Progenitor cell of endocrine pancreas (in vitro differentiated cells): Measurements from ENCODE around the gene BAZ1B. TPM values are rescaled to one million over a fixed set of nuclear protein-coding genes. Genes with fewer than 3 reads are reported as not detected.

Source experiments
- DNase-seq: peaks from one replicate; pipeline ENCODE4 v3.0.0; 2021; ENCODE audit warnings: low spot score; ENCODE audit not compliant: unreplicated experiment
- H3K27ac Mint-ChIP-seq: 2 replicates; pipeline ENCODE4 v1.8.0; 2021; ENCODE audit warnings: mild to moderate bottlenecking, moderate library complexity, mixed read lengths
- H3K27me3 Mint-ChIP-seq: 2 replicates; pipeline ENCODE4 v1.8.0; 2021; ENCODE audit warnings: mixed read lengths
- H3K36me3 Mint-ChIP-seq: 2 replicates; pipeline ENCODE4 v1.8.0; 2022; ENCODE audit warnings: mixed read lengths; ENCODE audit not compliant: insufficient read depth
- H3K4me1 Mint-ChIP-seq: 2 replicates; pipeline ENCODE4 v1.8.0; 2021; ENCODE audit warnings: low read depth, mixed read lengths
- H3K4me3 Mint-ChIP-seq: 2 replicates; pipeline ENCODE4 v1.8.0; 2021; ENCODE audit warnings: low read depth, mild to moderate bottlenecking, moderate library complexity, mixed read lengths
- H3K9me3 Mint-ChIP-seq: 2 replicates; pipeline ENCODE4 v1.8.0; 2021; ENCODE audit warnings: low read depth, mixed read lengths
- CTCF ChIP-seq: fragments of 200-600 bp; sonication (generic); IDR thresholded peaks from one replicate; pipeline ENCODE4 v1.5.0; 2021; ENCODE audit warnings: antibody characterized with exemption, mild to moderate bottlenecking; ENCODE audit not compliant: unreplicated experiment
- total RNA-seq: library from RNA; stranded (reverse); gene quantifications from 2 replicates; pipeline ENCODE4 v1.2.1, GENCODE V29; 2021

Gene BAZ1B
- total RNA-seq, 1 donor from 2014 or later, result 92.1 TPM

- DNase-seq, result no peak
- Mint-ChIP-seq H3K9me3 (no peaks in the 10 kb centered on the region), H3K27me3 (peaks cover 3% of the 10 kb centered on the region), H3K27ac (no peak overlapping the region), H3K36me3 (no peaks in the 10 kb centered on the region), H3K4me3 (peak overlapping the region; percentile 40), H3K4me1 (peaks cover 1% of the 10 kb centered on the region)
- TF ChIP-seq CTCF, result no peak
These were observed 124.4 kb downstream of the BAZ1B start for GRCh38 chr7:73397521-73398281.

- Mint-ChIP-seq H3K36me3 (no peaks in the 10 kb centered on the region), H3K27ac (no peak overlapping the region), H3K4me1 (peaks cover 1% of the 10 kb centered on the region), H3K9me3 (no peaks in the 10 kb centered on the region), H3K4me3 (no peak overlapping the region), H3K27me3 (peaks cover 3% of the 10 kb centered on the region)
- no peak for TF ChIP-seq CTCF
- DNase-seq, result no peak
These were observed 126.3 kb downstream of the BAZ1B start for GRCh38 chr7:73395538-73396503.

- H3K36me3 Mint-ChIP-seq, result no peaks in the 10 kb centered on the region
- H3K27me3 Mint-ChIP-seq, result peaks cover 3% of the 10 kb centered on the region
- no peak overlapping the region for H3K4me3 Mint-ChIP-seq
- H3K27ac Mint-ChIP-seq, result no peak overlapping the region
- no peaks in the 10 kb centered on the region for H3K9me3 Mint-ChIP-seq
- no peak for TF ChIP-seq CTCF
- H3K4me1 Mint-ChIP-seq, result peaks cover 1% of the 10 kb centered on the region
- DNase-seq, result no peak
These were observed 127.7 kb downstream of the BAZ1B start for GRCh38 chr7:73394422-73394821.

GRCh38 chr7:73391396-73391795, 130.7 kb downstream of the BAZ1B start:
- Mint-ChIP-seq H3K4me1 (no peaks in the 10 kb centered on the region), H3K4me3 (no peak overlapping the region), H3K36me3 (no peaks in the 10 kb centered on the region), H3K27ac (no peak overlapping the region), H3K27me3 (no peaks in the 10 kb centered on the region), H3K9me3 (peaks cover 8% of the 10 kb centered on the region)
- DNase-seq, result no peak
- no peak for TF ChIP-seq CTCF

Other genes starting within 250 kb of the BAZ1B start
- gene NSUN5, start 213.5 kb downstream of the BAZ1B start, total RNA-seq, result 35.2 and 36.8 TPM in 2 replicates
- 10.9 and 11.2 TPM in 2 replicates for gene TRIM50, start 194.2 kb downstream of the BAZ1B start, total RNA-seq
- gene FKBP6, start 194.1 kb downstream of the BAZ1B start, total RNA-seq, result not detected in 2 replicates
- gene FZD9, start 88.5 kb downstream of the BAZ1B start, total RNA-seq, result 1.6 and 1.8 TPM in 2 replicates
- gene BCL7B, start 35.4 kb upstream of the BAZ1B start, total RNA-seq, result 37.8 and 46.1 TPM in 2 replicates
- 42.1 and 44.9 TPM in 2 replicates for gene TBL2, start 56.3 kb upstream of the BAZ1B start, total RNA-seq
- gene MLXIPL, start 102.2 kb upstream of the BAZ1B start, total RNA-seq, result 47.3 and 48.6 TPM in 2 replicates
- gene VPS37D, start 145.5 kb upstream of the BAZ1B start, total RNA-seq, result 15.0 and 15.6 TPM in 2 replicates
- 10.4 and 11.1 TPM in 2 replicates for gene DNAJC30, start 161.2 kb upstream of the BAZ1B start, total RNA-seq
- 57.9 and 58.8 TPM in 2 replicates for gene BUD23, start 161.3 kb upstream of the BAZ1B start, total RNA-seq
- gene STX1A, start 197.4 kb upstream of the BAZ1B start, total RNA-seq, result 40.9 and 46.6 TPM in 2 replicates
- gene ABHD11, start 216.5 kb upstream of the BAZ1B start, total RNA-seq, result 62.9 and 69.7 TPM in 2 replicates
- 49.0 and 49.9 TPM in 2 replicates for gene CLDN3, start 248.0 kb upstream of the BAZ1B start, total RNA-seq